Endothelial cell of umbilical vein (primary cell): ENCODE results near the gene CROCC. TPM values are rescaled to one million over a fixed set of nuclear protein-coding genes. Genes with fewer than 3 reads are reported as not detected.

Experiments used
- BruUV-seq: library from RNA; stranded (reverse); fragments of 400-500 nt; replicated peaks from 2 replicates; lab custom pipeline; 2021; lab: Mats Ljungman, UMichigan
- CTCF ChIA-PET: fragments of 300-600, 350-600 bp; sonication (Branson Sonifier 250); formaldehyde crosslinking; loops from one replicate; lab custom pipeline; 2021; ENCODE audit warnings: antibody characterized with exemption, inconsistent platforms; lab: Charles Lee
- POLR2A ChIA-PET: fragments of 300-600, 350-600 bp; sonication (Branson Sonifier 250); formaldehyde crosslinking; loops from one replicate; lab custom pipeline; 2021; ENCODE audit warnings: antibody characterized with exemption, inconsistent platforms; lab: Charles Lee
- DNase-seq: peaks from one replicate; pipeline ENCODE4 v3.0.0-alpha.2; 2011; ENCODE audit warnings: low read depth, low spot score
- FAIRE-seq: peaks from 2 replicates; lab custom pipeline; 2011; peaks lifted over from hg19 to GRCh38; lab: Jason Lieb, UNC
- H2AFZ ChIP-seq: 2 replicates; pipeline ENCODE4 v1.6.0; 2012; ENCODE audit warnings: low read depth, low read length, control low read depth, inconsistent platforms
- H3K27ac ChIP-seq: 2 replicates; pipeline ENCODE4 v1.5.1; 2011; ENCODE audit warnings: low read depth, mild to moderate bottlenecking, control low read depth, low read length, moderate library complexity; ENCODE audit not compliant: insufficient read depth
- H3K27me3 ChIP-seq, 2 experiments: 2 replicates each; pipeline versions ENCODE4 v1.6.0 to v1.6.1; 2011; ENCODE audit warnings: low read length in 2 of 2, mixed read lengths in 1 of 2; ENCODE audit not compliant: control insufficient read depth in 2 of 2, insufficient read depth in 2 of 2
- H3K36me3 ChIP-seq, 2 experiments: 2 replicates in 1 of 2; 3 replicates in 1 of 2; pipeline ENCODE4 v1.5.1; 2011; ENCODE audit warnings: low read length in 2 of 2, mild to moderate bottlenecking in 1 of 2, moderate library complexity in 1 of 2; ENCODE audit not compliant: control insufficient read depth in 2 of 2, insufficient read depth in 2 of 2; ENCODE audit errors: extremely low read depth in 1 of 2
- H3K4me1 ChIP-seq: 3 replicates; pipeline ENCODE4 v1.5.1; 2011; ENCODE audit warnings: mild to moderate bottlenecking, low read length; ENCODE audit not compliant: control insufficient read depth, insufficient read depth; ENCODE audit errors: extremely low read depth
- H3K4me2 ChIP-seq: 2 replicates; pipeline ENCODE4 v1.6.1; 2011; ENCODE audit warnings: low read length, control low read depth, mixed read lengths; ENCODE audit not compliant: insufficient read depth
- H3K4me3 ChIP-seq, 3 experiments: fragments of 200-600 bp in 1 of 3; sonication (generic), shearing (Covaris generic) in 1 of 3; replicated peaks in 1 of 3; 2 replicates each; pipeline ENCODE4 v1.5.1; 2011 to 2016; ENCODE audit warnings: control low read depth in 3 of 3, low read length in 3 of 3, mild to moderate bottlenecking in 2 of 3, inconsistent platforms in 1 of 3, low read depth in 1 of 3, moderate library complexity in 1 of 3; ENCODE audit not compliant: insufficient read depth in 1 of 3
- H3K79me2 ChIP-seq: 2 replicates; pipeline ENCODE4 v1.6.0; 2012; ENCODE audit warnings: low read length, inconsistent platforms; ENCODE audit not compliant: control insufficient read depth, insufficient read depth
- H3K9ac ChIP-seq: replicated peaks from 2 replicates; pipeline ENCODE3; 2011; ENCODE audit warnings: low read length, control low read depth; ENCODE audit not compliant: insufficient read depth; ENCODE audit errors: extremely low read depth
- H3K9me1 ChIP-seq: replicated peaks from 3 replicates; pipeline ENCODE4 v1.6.0; 2011; ENCODE audit warnings: mild to moderate bottlenecking, low read length; ENCODE audit not compliant: control insufficient read depth, insufficient read depth; ENCODE audit errors: extremely low read depth
- H3K9me3 ChIP-seq: replicated peaks from 2 replicates; pipeline ENCODE4 v1.5.1; 2012; ENCODE audit warnings: low read length, inconsistent platforms; ENCODE audit not compliant: control insufficient read depth, insufficient read depth
- H4K20me1 ChIP-seq: replicated peaks from 2 replicates; pipeline ENCODE3; 2011; ENCODE audit warnings: mild to moderate bottlenecking, low read length; ENCODE audit not compliant: control insufficient read depth, insufficient read depth; ENCODE audit errors: extremely low read depth
- CTCF ChIP-seq, 2 donors: IDR thresholded peaks; 1 replicate in 1 of 2; 2 replicates in 1 of 2; pipeline ENCODE4 v1.5.1; 2011; ENCODE audit warnings: low read length in 2 of 2, mild to moderate bottlenecking in 2 of 2, moderate library complexity in 2 of 2, control low read depth in 1 of 2, inconsistent platforms in 1 of 2, low read depth in 1 of 2; ENCODE audit not compliant: insufficient read depth in 1 of 2; ENCODE audit errors: extremely low read depth in 1 of 2
- EZH2 ChIP-seq: IDR thresholded peaks from 2 replicates; pipeline ENCODE4 v1.6.1; 2012; ENCODE audit warnings: borderline replicate concordance, low read depth, mild to moderate bottlenecking, moderate library complexity, low read length, inconsistent platforms; ENCODE audit not compliant: severe bottlenecking
- GATA2 ChIP-seq: IDR thresholded peaks from 2 replicates; pipeline ENCODE4 v1.7.0; 2011; ENCODE audit warnings: low read depth, mild to moderate bottlenecking, moderate library complexity, mixed read lengths, low read length; ENCODE audit not compliant: insufficient read length, insufficient read depth
- JUN ChIP-seq: IDR thresholded peaks from 2 replicates; pipeline ENCODE4 v1.6.1; 2011; ENCODE audit warnings: borderline replicate concordance, low read depth; ENCODE audit not compliant: insufficient read length, insufficient read depth
- MYC ChIP-seq: IDR thresholded peaks from one replicate; pipeline ENCODE4 v1.6.1; 2011; ENCODE audit warnings: mild to moderate bottlenecking, low read depth, low read length
- POLR2A ChIP-seq: IDR thresholded peaks from 2 replicates; pipeline ENCODE4 v1.6.1; 2012; ENCODE audit warnings: low read depth, mild to moderate bottlenecking, control low read depth, low read length
- dilution Hi-C: fragments of 300-500 bp; cut with MboI; formaldehyde crosslinking; loops from one replicate; pipeline ENCODE4 v1.15.0; 2019; ENCODE audit warnings: low sequenced_read_pairs; ENCODE audit not compliant: extremely low pct_ligation_motif_present
- intact Hi-C: fragments of 100-400 bp; cut with micrococcal nuclease; formaldehyde crosslinking; loops from one replicate; pipeline ENCODE4 v1.10.0; 2022
- polyA plus RNA-seq, 4 experiments: library from polyadenylated mRNA; depleted of rRNA in 3 of 4; stranded (reverse) in 3 of 4; unstranded in 1 of 4; fragments of >200 nt; gene quantifications; 2 replicates each; pipeline versions ENCODE4 v1.2.1 to v1.2.3, GENCODE V29; 2011 to 2012; ENCODE audit warnings: missing spikeins in 1 of 4
- total RNA-seq: library from RNA; stranded (reverse); gene quantifications from 2 replicates; pipeline ENCODE4 v1.2.3, GENCODE V29; 2021

Gene CROCC
- total and polyA plus RNA-seq, 2 donors (not counting 3 experiments of a cell fraction or from before 2014, with no cell fraction given) = 18.3 to 35.5 TPM

- FAIRE-seq = no peak
- H3K27me3 ChIP-seq = no peaks in the 10 kb centered on the region
- no peak for DNase-seq
- H2AFZ ChIP-seq = no peak overlapping the region
- ChIA-PET POLR2A (no interaction called here), CTCF (interaction anchor here (1.1 to 1.6 kb wide), 2 partner anchors 9 to 16 kb away, joined by 4 to 11 read pairs; no protein-coding TSS in a partner anchor)
- no peaks in the 10 kb centered on the region for H4K20me1 ChIP-seq
- peaks cover 11% of the 10 kb centered on the region for H3K4me1 ChIP-seq
- H3K79me2 ChIP-seq = no peaks in the 10 kb centered on the region
- intact Hi-C loops (no loop called here), dilution Hi-C loops (no loop called here)
- H3K4me3 ChIP-seq = no peak overlapping the region
- no peak overlapping the region for H3K4me2 ChIP-seq
- no peak overlapping the region for H3K9ac ChIP-seq
- H3K9me3 ChIP-seq = no peaks in the 10 kb centered on the region
- no peak for TF ChIP-seq EZH2
- TF ChIP-seq CTCF (IDR thresholded peaks at IDR 0.05; ENCODE audit: extremely low read depth in 1 of 2, insufficient read depth in 1 of 2, low read depth in 1 of 2, low read length in 2 of 2) = no peak
- no peak for TF ChIP-seq MYC
- TF ChIP-seq JUN = no peak
- TF ChIP-seq GATA2 = no peak
- TF ChIP-seq POLR2A = no peak
- no peak overlapping the region for H3K27ac ChIP-seq
- H3K36me3 ChIP-seq = peaks cover 0 to 11% of the 10 kb centered on the region in 2 experiments
- no peaks in the 10 kb centered on the region for H3K9me1 ChIP-seq
- no TSS peak for BruUV-seq
These were observed 47.9 kb downstream of the CROCC start for GRCh38 chr1:16969651-16970050.
